SK-MEL-5 (cell line): ENCODE data around the gene HOXC11. TPM values are rescaled to one million over a fixed set of nuclear protein-coding genes. Genes with fewer than 3 reads are reported as not detected.

Experiments used
- DNase-seq: peaks from one replicate; pipeline ENCODE4 v3.0.0-alpha.2; 2016; ENCODE audit warnings: low read depth, low spot score
- in situ Hi-C: cut with HindIII; loops from 2 replicates; pipeline ENCODE4 v1.10.0; 2016; ENCODE audit warnings: low sequenced_read_pairs, high pct_unique_total_duplicates, low pct_unique_long_range_greater_than_20kb
- total RNA-seq: library from RNA; depleted of rRNA; stranded (reverse); fragments of >200 nt; shearing (Covaris generic); gene quantifications from 2 replicates; pipeline ENCODE4 v1.2.3, GENCODE V29; 2014

Gene HOXC11
- total RNA-seq, 1 experiment from 2014 or later = 0.61 TPM

DNA sequence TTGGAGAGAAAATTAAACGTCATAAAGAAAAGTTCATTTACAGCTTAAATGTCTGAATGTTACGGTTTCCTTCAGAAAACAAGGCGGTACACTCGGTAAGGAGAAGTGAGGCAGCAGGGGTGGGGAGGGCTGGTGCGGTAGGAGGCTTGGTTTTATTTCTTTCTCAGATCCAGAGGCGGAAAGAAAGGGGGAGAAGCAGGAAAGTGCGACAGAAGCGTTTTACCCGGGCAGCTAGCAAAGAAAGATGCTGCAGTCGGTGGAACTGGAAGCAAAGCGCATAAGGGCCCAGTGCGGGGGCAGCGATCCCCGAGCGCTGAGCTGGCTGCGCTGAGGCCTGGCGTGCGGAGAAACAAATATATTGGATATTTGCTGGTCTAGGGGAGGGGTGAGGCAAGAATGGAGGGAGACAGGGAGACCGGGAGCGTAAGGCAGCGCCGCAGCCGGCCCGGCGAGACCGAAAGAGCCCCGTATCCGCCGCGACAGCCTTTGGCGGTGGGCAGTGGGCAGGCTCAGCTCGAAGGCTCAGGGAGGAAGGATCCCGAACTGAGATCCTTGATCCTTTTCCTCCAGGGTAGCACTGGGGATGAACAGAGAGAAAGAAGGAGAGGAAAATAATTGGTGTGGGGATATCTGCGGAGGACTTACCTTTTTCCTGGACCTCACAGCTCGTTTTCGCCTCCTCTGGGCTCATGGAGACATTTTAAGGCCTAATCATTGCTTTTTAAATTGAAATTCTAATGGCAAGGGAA is 6.4 kb upstream of the HOXC11 start:
- no peak for DNase-seq

DNA sequence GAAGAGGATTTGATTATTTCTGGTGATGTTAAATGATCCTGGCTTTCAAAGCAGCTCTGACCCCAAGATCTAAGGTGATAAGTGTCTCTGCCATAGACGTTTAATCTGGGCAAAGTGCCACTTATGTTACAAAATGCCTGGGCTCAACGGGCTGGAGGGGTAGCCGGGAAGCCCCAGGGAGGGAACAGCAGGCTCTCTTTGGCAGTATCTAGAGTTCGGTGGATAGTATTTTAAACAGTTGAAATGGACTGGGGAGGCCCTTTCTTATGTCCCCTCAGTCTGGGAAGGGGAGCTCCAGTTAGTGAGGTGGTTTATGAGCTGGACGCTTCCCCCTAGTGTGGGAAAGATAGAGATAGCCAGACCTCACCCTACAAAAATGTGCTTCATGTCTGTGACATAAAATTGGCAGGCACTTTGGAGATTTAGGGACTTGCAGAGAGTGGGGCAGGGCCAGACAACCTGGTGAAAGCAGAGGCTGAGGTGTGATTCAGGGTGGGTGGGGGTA is 5.5 kb upstream of the HOXC11 start:
- no peak for DNase-seq
- in situ Hi-C loops = no loop called here

More for the DNA sequence above, 6.4 kb upstream of the HOXC11 start:
- in situ Hi-C loops = no loop called here

DNA sequence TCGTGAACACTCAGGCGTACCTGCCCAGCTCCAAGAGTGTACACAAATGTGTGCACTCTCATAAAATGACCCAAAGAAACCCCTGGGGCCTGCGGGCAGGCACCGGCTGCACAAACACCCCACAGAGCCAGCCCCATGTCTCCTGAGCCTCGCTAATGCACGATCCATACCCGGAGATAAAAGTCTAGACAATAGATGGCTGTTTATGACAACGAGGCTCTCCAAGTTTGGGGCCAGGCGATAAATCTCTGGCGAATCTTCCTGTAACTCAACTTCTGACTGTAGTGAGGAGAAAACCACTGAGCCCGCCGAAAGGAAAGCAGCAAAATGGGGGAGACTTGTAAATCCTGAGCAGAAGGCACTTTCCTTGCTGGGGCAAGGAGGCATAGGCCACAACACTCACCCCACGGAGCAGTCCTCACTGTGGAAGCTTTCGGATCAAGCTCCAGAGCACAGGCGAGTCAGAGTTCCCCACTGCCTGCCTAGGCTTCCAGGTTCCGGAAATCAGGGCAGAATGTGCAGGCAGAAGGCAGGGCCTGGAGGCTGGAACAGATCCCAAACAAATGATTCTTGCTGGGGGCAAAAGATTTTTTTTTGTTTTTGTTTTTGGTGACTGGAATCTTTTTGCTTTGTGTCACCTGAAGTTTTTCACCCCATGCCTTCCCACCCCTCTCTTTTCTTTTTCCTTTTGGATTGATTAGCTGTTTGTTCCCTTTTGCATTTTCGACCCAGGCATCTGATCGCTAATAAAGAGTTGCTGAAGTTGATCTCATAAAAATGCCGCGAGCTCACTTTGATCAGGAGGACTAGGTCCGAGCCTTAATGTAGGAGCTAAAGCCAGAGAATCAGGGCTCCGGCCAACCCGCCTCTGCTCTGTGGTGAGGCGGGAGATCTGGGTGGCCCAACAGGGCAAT is 4.5 kb upstream of the HOXC11 start:
- no peak for DNase-seq
- in situ Hi-C loops = no loop called here

DNA sequence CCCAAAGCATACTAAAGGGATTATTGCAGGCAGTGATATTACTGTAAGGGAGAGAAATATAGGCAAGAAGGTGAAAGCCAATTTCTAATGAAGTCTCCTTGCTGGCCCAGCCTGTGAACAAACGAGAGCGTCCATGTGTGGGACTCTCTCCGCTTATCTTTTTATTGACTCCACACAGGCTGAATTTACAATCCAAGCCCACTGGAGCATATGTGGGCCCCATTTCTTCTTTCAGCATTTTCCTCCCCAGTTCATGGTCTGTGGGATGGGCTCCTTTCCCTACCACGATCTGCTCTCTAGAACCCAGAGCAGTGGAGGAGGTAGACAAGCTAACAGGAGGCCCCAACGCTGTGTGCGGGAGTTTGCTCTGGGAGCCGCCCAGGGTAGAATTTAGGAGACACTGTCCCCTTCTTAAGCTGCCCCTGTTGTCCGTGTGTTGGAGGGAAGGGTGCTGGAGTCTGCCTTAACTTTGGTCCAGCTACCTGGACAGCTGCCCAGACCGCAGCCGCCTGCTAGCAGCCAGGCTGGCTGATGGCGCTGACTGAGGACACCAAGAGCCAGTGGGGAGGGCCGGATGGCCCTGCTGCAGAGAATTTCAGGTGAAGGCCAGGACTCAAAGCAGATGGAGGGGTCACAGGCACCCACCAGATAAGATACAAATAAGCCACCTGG is 3.2 kb upstream of the HOXC11 start:
- no peak for DNase-seq
- in situ Hi-C loops = no loop called here

DNA sequence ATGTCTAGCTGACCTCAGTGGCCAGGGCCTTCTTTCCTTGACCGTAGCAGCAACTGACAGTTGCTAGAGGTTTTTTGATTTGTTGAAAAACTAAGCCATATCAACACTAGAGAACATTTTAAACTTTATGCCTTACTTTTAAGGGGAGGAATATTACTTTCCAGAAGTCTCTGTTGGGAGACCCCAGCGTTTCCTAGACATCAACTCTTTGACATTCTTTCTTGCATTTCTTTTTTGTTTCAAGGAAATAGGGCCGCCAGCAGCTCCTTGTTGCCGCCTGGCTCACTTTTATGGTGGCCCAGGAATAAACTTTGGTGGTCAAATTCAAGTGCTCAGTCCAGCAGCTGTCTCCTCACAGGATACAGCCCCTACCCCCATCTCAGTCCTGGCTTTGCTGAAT is 2.5 kb upstream of the HOXC11 start:
- in situ Hi-C loops = no loop called here

GRCh38 chr12:53971129-53971528 is 1.8 kb upstream of the HOXC11 start:
- no peak for DNase-seq
- in situ Hi-C loops = no loop called here

More for the DNA sequence above, 2.5 kb upstream of the HOXC11 start:
- DNase-seq = no peak

DNA sequence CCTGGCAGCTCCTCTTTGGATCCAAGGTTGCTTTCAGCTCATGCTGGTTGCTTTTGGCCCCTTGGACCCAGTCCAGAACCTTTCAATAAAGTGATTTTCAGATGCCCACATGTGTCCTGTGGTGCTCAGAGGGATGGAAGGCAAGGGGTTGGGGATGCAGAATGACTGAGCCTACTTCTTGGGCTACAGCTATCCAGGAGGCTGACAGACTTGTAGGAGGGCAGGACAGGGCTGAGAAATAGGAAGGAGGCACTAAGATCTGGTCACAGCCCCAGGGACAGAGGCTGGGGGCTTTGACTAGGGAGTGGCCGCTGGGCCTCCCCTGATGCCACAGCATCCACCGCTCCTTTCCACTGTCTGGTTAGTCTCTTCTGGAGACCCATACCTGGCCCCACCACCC is 1.2 kb upstream of the HOXC11 start:
- in situ Hi-C loops = no loop called here

DNA sequence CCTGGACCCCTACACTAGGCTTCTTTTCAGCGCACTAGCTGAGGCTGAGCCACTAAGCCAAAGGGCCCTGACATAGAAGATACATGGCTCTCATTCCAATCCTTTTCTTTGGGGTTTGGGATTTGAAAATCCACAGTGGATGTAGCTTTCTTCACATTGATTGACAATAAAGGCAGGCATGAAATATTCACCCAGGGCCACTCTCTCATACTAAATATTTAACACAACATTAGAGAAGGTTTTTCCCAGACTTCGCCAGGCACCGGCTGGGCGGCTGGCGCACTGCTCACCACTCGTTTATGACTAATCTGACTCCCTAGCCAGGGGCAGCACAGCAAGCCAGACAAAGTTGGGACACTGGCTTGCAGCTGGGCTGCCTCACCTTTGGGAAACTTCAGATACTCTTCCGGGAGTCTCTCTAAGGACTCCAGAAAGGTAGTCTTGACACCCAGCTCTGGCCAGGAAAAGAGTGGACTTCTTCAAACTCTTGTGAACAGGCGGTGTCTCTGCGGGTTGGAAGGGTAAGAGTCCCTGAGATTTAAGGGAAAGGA is 699 bp upstream of the HOXC11 start:
- in situ Hi-C loops = no loop called here
- DNase-seq = no peak

More for the DNA sequence above, 1.2 kb upstream of the HOXC11 start:
- no peak for DNase-seq

DNA sequence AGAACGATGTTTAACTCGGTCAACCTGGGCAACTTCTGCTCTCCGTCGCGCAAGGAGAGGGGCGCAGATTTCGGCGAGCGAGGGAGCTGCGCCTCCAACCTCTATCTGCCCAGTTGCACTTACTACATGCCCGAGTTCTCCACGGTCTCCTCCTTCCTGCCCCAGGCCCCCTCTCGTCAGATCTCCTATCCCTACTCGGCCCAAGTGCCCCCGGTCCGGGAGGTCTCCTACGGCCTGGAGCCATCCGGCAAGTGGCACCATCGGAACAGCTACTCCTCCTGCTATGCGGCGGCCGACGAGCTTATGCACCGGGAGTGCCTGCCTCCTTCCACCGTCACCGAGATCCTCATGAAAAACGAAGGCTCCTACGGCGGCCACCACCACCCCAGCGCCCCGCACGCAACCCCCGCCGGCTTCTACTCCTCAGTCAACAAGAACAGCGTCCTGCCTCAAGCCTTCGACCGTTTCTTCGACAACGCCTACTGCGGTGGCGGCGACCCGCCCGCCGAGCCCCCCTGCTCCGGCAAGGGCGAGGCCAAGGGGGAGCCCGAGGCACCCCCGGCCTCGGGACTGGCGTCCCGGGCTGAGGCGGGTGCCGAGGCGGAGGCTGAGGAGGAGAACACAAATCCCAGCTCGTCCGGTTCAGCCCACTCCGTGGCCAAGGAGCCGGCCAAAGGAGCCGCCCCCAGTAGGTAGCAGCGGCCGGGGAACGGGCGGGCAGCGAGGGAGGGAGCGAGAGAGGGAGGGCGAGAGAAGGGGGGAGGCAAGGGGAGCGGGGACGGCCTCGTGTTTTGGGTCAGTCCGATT is 513 bp downstream of the HOXC11 start:
- DNase-seq = peak; percentile 2
- in situ Hi-C loops = no loop called here

DNA sequence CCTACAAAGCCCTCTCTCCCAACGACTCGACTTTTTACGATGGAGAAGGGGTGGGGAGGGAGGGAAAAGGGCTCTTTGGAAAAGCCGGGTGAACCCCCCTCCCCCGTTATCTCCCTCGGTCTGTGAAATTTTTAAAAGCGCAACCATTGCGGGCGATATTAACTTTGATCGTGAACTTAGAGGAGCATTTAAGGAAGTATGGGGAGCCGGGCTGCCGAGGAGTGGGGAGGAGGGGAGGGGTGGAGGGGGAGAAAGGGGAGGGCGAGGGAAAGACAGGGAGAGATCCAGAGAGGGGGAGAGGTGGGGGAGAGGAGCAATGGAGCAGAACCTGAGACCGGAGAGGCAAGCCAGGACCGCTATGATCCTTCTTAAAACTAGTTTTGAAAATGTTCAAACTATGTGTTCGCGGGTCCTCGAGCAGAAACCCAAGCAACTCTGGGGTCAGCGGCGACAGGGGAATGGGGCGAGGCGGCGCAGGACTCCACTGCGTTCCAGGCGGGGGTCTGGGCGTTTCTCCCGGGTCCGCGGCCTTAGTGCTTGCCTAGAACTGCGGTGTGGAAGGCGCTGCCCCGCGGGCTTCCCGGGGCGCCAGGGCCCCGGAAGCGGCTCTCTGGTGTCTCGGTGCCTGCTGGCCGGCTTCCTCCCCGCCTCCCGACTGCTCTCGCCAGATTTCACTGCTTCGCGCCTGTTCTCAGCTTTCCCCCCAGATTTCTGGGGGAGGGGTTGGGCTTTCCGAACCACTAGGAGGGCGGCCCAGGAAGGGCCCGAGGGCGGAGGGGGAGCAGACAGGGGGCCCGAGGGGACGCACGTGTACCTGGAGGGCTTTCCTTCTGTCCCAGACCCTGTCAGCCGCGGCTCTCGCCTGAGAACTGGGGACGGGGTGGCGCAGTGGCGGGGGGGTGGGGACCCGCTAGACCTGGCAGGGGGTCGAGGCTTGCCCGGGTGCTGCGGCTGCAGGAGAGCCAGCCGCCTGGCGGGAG is 1.4 kb downstream of the HOXC11 start, which contains the start of gene HOTAIR:
Gene HOTAIR, minus strand, starts transcription at position 871 of the 980 bp plus-strand sequence.
- peak; percentile 19 for DNase-seq
- in situ Hi-C loops = no loop called here

DNA sequence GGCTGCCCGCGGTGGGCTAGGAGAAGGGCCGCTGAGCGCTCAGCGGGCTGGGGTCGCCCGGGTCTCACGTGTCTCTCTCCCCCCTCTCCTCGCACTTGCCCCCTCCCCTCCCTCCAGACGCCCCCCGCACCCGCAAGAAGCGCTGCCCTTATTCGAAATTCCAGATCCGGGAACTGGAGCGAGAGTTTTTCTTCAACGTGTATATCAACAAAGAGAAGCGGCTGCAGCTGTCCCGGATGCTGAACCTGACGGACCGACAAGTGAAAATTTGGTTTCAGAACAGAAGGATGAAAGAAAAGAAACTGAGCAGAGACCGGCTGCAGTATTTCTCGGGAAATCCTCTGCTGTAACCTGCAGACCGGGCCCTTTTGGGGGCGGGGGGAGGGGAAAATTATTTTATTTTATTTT is 2.1 kb downstream of the HOXC11 start:
- in situ Hi-C loops = no loop called here
- no peak for DNase-seq

DNA sequence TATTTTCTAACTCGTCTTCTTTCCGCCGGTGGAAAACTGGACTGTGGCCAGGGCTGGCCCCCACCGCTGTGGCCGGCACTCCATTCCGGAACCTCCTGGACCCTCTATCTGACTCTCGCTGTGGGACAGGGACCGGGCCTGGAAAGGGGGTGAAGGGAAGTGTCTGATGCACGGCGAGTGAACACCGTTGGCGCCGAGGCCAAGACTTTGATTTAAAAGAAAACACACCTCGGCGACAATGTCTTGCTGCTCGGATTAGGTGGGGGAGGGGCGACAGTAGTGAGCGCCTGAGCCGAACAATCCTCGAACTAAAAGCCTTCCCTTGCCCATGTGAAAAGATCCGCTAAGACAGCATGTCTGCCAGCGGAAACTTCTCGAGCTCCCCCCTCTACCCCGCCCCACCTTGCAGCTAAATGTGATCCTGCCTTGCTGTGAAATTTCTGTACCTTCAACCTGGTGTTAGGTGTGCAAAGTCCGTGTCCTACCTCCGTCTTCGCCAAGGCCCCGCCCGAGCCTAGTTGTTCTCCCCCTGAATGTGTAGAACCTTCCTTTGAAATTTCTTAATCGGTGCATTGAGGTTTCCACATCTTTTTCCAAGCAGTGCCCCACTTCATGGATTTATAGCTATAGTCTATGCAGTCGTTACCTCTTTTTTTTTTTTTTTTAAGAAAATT is 2.7 kb downstream of the HOXC11 start:
- in situ Hi-C loops = no loop called here

GRCh38 chr12:53976172-53976822 is 3.4 kb downstream of the HOXC11 start:
- no peak for DNase-seq
- in situ Hi-C loops = no loop called here

More for the DNA sequence above, 2.7 kb downstream of the HOXC11 start:
- no peak for DNase-seq

GRCh38 chr12:53976823-53977595 is 4.1 kb downstream of the HOXC11 start:
- no peak for DNase-seq
- in situ Hi-C loops = no loop called here
